Adipose tissue (tissue), 3 donors: Measurements from ENCODE around the gene USP17L28. TPM values are rescaled to one million over a fixed set of nuclear protein-coding genes. Genes with fewer than 3 reads are reported as not detected.
"Not testable (repeated sequence)": the region's sequence is repeated elsewhere in the genome, so short reads cannot be mapped to it uniquely, and the experiment has no call there.

Experiments used
- H3K27ac ChIP-seq: one replicate; pipeline ENCODE4 v1.5.1; 2013; ENCODE audit warnings: low read depth, low read length
- WGBS, 3 donors: extraction: QIAGEN DNeasy Blood & Tissue Kit; methylation state at CpG; one replicate each; pipeline ENCODE4 v1.1.7; 2013; 5-methylcytosine and 5-hydroxymethylcytosine counted together
- polyA plus RNA-seq, 3 donors: library from polyadenylated mRNA; stranded (reverse); fragments of 200-250 nt; gene quantifications; one replicate each; pipeline ENCODE4 v1.2.3, GENCODE V29; 2013
- donor health status: healthy with polysubstance abuse.
- donor health status: Bipolar disorder and iron deficiency.
- donor health status: healthy.

Gene USP17L28
- polyA plus RNA-seq: not detected

GRCh38 chr4:9348593-9348992 is at the start of gene USP17L28:
Gene USP17L28, plus strand, starts transcription at chr4:9348893. Its CDS starts 0 bp downstream, at chr4:9348893.
- no CpG with 5 or more reads among the region's 15 CpGs for WGBS, 3 donors
- not testable (repeated sequence) for H3K27ac ChIP-seq

- WGBS, 3 donors: 87 to 92% (median 92%) methylated on average over 1 of the region's 13 CpGs
- H3K27ac ChIP-seq: not testable (repeated sequence)
These were observed 24.5 kb upstream of the USP17L28 start for GRCh38 chr4:9324191-9324590.

GRCh38 chr4:9324865-9325264 is 23.8 kb upstream of the USP17L28 start, which contains the start of gene USP17L24:
Gene USP17L24, plus strand, starts transcription at chr4:9325165. Its CDS starts 0 bp downstream, at chr4:9325165.
- no CpG with 5 or more reads among the region's 15 CpGs for WGBS, 3 donors
- not testable (repeated sequence) for H3K27ac ChIP-seq

- H3K27ac ChIP-seq: not testable (repeated sequence)
- WGBS, 3 donors: no CpG with 5 or more reads among the region's 15 CpGs
These were observed 19.1 kb upstream of the USP17L28 start, which contains the start of gene USP17L25 for GRCh38 chr4:9329611-9330010. Gene USP17L25, plus strand, starts transcription at chr4:9329911. Its CDS starts 0 bp downstream, at chr4:9329911.

- 88% methylated on average over 8 of the region's 15 CpGs; no CpG with 5 or more reads in 2 of the 3 donors for WGBS, 3 donors
- H3K27ac ChIP-seq: not testable (repeated sequence)
These were observed 14.3 kb upstream of the USP17L28 start, which contains the start of gene USP17L26 for GRCh38 chr4:9334358-9334757. Gene USP17L26, plus strand, starts transcription at chr4:9334658. Its CDS starts 0 bp downstream, at chr4:9334658.

GRCh38 chr4:9339103-9339502 is 9.6 kb upstream of the USP17L28 start, which contains the start of gene USP17L5:
Gene USP17L5, plus strand, starts transcription at chr4:9339403. Its CDS starts 0 bp downstream, at chr4:9339403.
- H3K27ac ChIP-seq: not testable (repeated sequence)
- WGBS, 3 donors: no CpG with 5 or more reads among the region's 15 CpGs

- H3K27ac ChIP-seq: not testable (repeated sequence)
- WGBS, 3 donors: no CpG with 5 or more reads among the region's 15 CpGs
These were observed 4.8 kb upstream of the USP17L28 start, which contains the start of gene USP17L27 for GRCh38 chr4:9343848-9344247. Gene USP17L27, plus strand, starts transcription at chr4:9344148. Its CDS starts 0 bp downstream, at chr4:9344148.

GRCh38 chr4:9350866-9351265 is 2.2 kb downstream of the USP17L28 start:
- H3K27ac ChIP-seq: not testable (repeated sequence)
- WGBS, 3 donors: 85 to 93% methylated on average over 12 to 13 of the region's 18 CpGs; no CpG with 5 or more reads in 1 of the 3 donors

GRCh38 chr4:9353338-9353737 is 4.6 kb downstream of the USP17L28 start, which contains the start of gene USP17L29:
Gene USP17L29, plus strand, starts transcription at chr4:9353638. Its CDS starts 0 bp downstream, at chr4:9353638.
- no CpG with 5 or more reads among the region's 15 CpGs for WGBS, 3 donors
- not testable (repeated sequence) for H3K27ac ChIP-seq

- not testable (repeated sequence) for H3K27ac ChIP-seq
- WGBS, 3 donors: no CpG with 5 or more reads among the region's 15 CpGs
These were observed 14.1 kb downstream of the USP17L28 start, which contains the start of gene USP17L30 for GRCh38 chr4:9362829-9363228. Gene USP17L30, plus strand, starts transcription at chr4:9363129. Its CDS starts 0 bp downstream, at chr4:9363129.

- WGBS, 3 donors: 41 to 64% (median 47%) methylated on average over 1 of the region's 1 CpG
- H3K27ac ChIP-seq: not testable (repeated sequence)
These were observed 31.2 kb downstream of the USP17L28 start for GRCh38 chr4:9379881-9380280.

GRCh38 chr4:9381012-9381534 is 32.4 kb downstream of the USP17L28 start:
- not testable (repeated sequence) for H3K27ac ChIP-seq
- WGBS, 3 donors: 27 to 39% (median 34%) methylated on average over 25 to 33 of the region's 36 CpGs

- WGBS, 3 donors: 73 to 83% (median 77%) methylated on average over 1 of the region's 1 CpG
- no peak overlapping the region for H3K27ac ChIP-seq
These were observed 35.4 kb downstream of the USP17L28 start for GRCh38 chr4:9384126-9384525.

- H3K27ac ChIP-seq: not testable (repeated sequence)
- 23 to 59% (median 36%) methylated on average over 2 of the region's 2 CpGs for WGBS, 3 donors
These were observed 40.3 kb downstream of the USP17L28 start for GRCh38 chr4:9389001-9389400.

Other genes with a start within 250 kb of the USP17L28 start
- not detected for gene FAM90A26, start 178.5 kb upstream of the USP17L28 start, polyA plus RNA-seq
- gene USP17L10, start 138.2 kb upstream of the USP17L28 start, polyA plus RNA-seq: not detected
- not detected for gene USP17L11, start 133.5 kb upstream of the USP17L28 start, polyA plus RNA-seq
- not detected for gene USP17L12, start 128.7 kb upstream of the USP17L28 start, polyA plus RNA-seq
- gene USP17L13, start 124.0 kb upstream of the USP17L28 start, polyA plus RNA-seq: not detected
- gene USP17L15, start 114.5 kb upstream of the USP17L28 start, polyA plus RNA-seq: not detected
- gene USP17L17, start 105.0 kb upstream of the USP17L28 start, polyA plus RNA-seq: not detected
- gene USP17L18, start 100.3 kb upstream of the USP17L28 start, polyA plus RNA-seq: not detected
- gene USP17L19, start 95.5 kb upstream of the USP17L28 start, polyA plus RNA-seq: not detected
- gene USP17L20, start 90.8 kb upstream of the USP17L28 start, polyA plus RNA-seq: not detected
- not detected for gene USP17L21, start 86.0 kb upstream of the USP17L28 start, polyA plus RNA-seq
- not detected for gene USP17L22, start 81.3 kb upstream of the USP17L28 start, polyA plus RNA-seq
- gene USP17L24, start 23.7 kb upstream of the USP17L28 start, polyA plus RNA-seq: not detected
- gene USP17L25, start 19.0 kb upstream of the USP17L28 start, polyA plus RNA-seq: not detected
- gene USP17L26, start 14.2 kb upstream of the USP17L28 start, polyA plus RNA-seq: not detected
- not detected for gene USP17L5, start 9.5 kb upstream of the USP17L28 start, polyA plus RNA-seq
- not detected for gene USP17L27, start 4.7 kb upstream of the USP17L28 start, polyA plus RNA-seq
- not detected for gene USP17L29, start 4.7 kb downstream of the USP17L28 start, polyA plus RNA-seq
- not detected for gene USP17L30, start 14.2 kb downstream of the USP17L28 start, polyA plus RNA-seq
- gene DEFB131A, start 95.5 kb downstream of the USP17L28 start, polyA plus RNA-seq: not detected